ENCODE measurements around the gene PLCG1.

DNA sequence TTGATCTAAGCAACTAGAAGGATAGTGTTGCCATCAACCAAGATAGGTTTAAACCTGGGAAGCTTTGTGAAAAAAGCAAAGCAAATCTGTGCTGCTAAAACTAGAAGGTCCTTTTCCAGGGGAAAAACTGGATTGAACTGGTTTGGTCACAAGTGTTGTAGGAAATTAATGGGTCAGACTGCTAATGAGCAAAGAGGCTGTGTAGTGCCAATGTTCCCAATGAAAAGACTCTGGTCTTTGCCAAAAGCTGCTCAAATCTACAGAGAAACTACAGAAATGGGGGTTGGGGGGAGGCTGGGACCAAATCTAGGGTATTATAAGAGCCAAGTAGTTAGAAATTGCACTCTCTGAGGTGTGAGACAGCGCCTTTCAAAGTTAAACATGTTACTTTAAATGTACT lies 85.0 kb downstream of the PLCG1 start:
- TF ChIP-seq GLIS3 (CRISPR knock-in tag; IDR thresholded peaks at IDR 0.05) (no peak), ZC3H10 (CRISPR knock-in tag; IDR thresholded peaks at IDR 0.05) (no peak), ARNTL (CRISPR knock-in tag; IDR thresholded peaks at IDR 0.05; ENCODE audit: borderline replicate concordance, low read depth) (no peak), BACH2 (CRISPR knock-in tag; IDR thresholded peaks at IDR 0.05; ENCODE audit: borderline replicate concordance) (no peak), ZNF8 (CRISPR knock-in tag; IDR thresholded peaks at IDR 0.05) (no peak), RARB (CRISPR knock-in tag; IDR thresholded peaks at IDR 0.05) (no peak), ZFP3 (CRISPR knock-in tag; IDR thresholded peaks at IDR 0.05) (no peak), ZNF70 (CRISPR knock-in tag; IDR thresholded peaks at IDR 0.05) (no peak), ZNF565 (CRISPR knock-in tag; conservative IDR thresholded peaks at IDR 0.05; ENCODE audit: low read depth) (no peak), PPARA (CRISPR knock-in tag; IDR thresholded peaks at IDR 0.05; ENCODE audit: borderline replicate concordance) (no peak)
- TF ChIP-seq, protein P1, sequence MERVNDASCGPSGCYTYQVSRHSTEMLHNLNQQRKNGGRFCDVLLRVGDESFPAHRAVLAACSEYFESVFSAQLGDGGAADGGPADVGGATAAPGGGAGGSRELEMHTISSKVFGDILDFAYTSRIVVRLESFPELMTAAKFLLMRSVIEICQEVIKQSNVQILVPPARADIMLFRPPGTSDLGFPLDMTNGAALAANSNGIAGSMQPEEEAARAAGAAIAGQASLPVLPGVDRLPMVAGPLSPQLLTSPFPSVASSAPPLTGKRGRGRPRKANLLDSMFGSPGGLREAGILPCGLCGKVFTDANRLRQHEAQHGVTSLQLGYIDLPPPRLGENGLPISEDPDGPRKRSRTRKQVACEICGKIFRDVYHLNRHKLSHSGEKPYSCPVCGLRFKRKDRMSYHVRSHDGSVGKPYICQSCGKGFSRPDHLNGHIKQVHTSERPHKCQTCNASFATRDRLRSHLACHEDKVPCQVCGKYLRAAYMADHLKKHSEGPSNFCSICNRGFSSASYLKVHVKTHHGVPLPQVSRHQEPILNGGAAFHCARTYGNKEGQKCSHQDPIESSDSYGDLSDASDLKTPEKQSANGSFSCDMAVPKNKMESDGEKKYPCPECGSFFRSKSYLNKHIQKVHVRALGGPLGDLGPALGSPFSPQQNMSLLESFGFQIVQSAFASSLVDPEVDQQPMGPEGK (CRISPR knock-in tag; IDR thresholded peaks at IDR 0.05; ENCODE audit: borderline replicate concordance) = no peak
- TF ChIP-seq, protein P2, sequence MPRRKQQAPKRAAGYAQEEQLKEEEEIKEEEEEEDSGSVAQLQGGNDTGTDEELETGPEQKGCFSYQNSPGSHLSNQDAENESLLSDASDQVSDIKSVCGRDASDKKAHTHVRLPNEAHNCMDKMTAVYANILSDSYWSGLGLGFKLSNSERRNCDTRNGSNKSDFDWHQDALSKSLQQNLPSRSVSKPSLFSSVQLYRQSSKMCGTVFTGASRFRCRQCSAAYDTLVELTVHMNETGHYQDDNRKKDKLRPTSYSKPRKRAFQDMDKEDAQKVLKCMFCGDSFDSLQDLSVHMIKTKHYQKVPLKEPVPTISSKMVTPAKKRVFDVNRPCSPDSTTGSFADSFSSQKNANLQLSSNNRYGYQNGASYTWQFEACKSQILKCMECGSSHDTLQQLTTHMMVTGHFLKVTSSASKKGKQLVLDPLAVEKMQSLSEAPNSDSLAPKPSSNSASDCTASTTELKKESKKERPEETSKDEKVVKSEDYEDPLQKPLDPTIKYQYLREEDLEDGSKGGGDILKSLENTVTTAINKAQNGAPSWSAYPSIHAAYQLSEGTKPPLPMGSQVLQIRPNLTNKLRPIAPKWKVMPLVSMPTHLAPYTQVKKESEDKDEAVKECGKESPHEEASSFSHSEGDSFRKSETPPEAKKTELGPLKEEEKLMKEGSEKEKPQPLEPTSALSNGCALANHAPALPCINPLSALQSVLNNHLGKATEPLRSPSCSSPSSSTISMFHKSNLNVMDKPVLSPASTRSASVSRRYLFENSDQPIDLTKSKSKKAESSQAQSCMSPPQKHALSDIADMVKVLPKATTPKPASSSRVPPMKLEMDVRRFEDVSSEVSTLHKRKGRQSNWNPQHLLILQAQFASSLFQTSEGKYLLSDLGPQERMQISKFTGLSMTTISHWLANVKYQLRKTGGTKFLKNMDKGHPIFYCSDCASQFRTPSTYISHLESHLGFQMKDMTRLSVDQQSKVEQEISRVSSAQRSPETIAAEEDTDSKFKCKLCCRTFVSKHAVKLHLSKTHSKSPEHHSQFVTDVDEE (CRISPR knock-in tag; IDR thresholded peaks at IDR 0.05) = no peak
- TF ChIP-seq, protein P3, sequence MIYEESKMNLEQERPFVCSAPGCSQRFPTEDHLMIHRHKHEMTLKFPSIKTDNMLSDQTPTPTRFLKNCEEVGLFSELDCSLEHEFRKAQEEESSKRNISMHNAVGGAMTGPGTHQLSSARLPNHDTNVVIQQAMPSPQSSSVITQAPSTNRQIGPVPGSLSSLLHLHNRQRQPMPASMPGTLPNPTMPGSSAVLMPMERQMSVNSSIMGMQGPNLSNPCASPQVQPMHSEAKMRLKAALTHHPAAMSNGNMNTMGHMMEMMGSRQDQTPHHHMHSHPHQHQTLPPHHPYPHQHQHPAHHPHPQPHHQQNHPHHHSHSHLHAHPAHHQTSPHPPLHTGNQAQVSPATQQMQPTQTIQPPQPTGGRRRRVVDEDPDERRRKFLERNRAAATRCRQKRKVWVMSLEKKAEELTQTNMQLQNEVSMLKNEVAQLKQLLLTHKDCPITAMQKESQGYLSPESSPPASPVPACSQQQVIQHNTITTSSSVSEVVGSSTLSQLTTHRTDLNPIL (CRISPR knock-in tag; IDR thresholded peaks at IDR 0.05; ENCODE audit: low read depth) = no peak

Measured in SK-N-SH treated with all-trans-retinoic acid at 6 μM for 48 hours (cell line).